HEK293T (cell line): ENCODE data around the gene COQ6.

Experiments used
- ARNT ChIP-seq: fragments of 450-650 bp; IDR thresholded peaks from 2 replicates; pipeline ENCODE4 v1.6.1; 2017; ENCODE audit warnings: mild to moderate bottlenecking
- FOXA1 ChIP-seq: fragments of 450-650 bp; IDR thresholded peaks from 2 replicates; pipeline ENCODE4 v1.6.1; 2016; ENCODE audit warnings: mild to moderate bottlenecking
- SP1 ChIP-seq: fragments of 450-650 bp; IDR thresholded peaks from 2 replicates; pipeline ENCODE4 v1.6.1; 2017
- TF ChIP-seq, protein P1 (sequence below): fragments of 450-650 bp; IDR thresholded peaks from 2 replicates; pipeline ENCODE4 v1.6.1; 2016

DNA sequence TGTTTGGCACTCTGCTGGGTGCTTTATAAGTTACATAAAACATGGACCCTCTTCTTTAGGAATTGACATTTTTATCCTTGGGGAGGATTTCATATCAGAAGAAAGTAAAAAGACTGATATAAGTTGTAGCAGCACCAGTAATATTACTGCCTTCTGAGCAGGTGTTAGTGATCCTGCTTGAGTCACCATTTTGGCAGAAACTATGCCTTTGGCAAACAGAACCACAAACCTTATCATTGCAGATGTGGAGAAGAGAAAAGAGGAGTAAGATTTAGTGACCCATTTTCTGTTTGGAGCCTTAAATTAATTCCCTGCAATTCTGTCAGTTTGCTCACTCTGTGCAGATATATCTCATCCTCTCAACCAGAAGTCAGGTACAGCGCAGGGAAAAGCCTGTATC lies 40.4 kb upstream of the COQ6 start:
- TF ChIP-seq SP1 (no peak), ARNT (no peak), FOXA1 (no peak)
- TF ChIP-seq, protein P1, sequence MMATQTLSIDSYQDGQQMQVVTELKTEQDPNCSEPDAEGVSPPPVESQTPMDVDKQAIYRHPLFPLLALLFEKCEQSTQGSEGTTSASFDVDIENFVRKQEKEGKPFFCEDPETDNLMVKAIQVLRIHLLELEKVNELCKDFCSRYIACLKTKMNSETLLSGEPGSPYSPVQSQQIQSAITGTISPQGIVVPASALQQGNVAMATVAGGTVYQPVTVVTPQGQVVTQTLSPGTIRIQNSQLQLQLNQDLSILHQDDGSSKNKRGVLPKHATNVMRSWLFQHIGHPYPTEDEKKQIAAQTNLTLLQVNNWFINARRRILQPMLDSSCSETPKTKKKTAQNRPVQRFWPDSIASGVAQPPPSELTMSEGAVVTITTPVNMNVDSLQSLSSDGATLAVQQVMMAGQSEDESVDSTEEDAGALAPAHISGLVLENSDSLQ, result no peak
